Uterus (tissue), 4 donors: ENCODE data around the gene GPR146. TPM values are rescaled to one million over a fixed set of nuclear protein-coding genes. Genes with fewer than 3 reads are reported as not detected.

Experiments used
- DNase-seq, 2 donors: peaks; one replicate each; pipeline ENCODE4 v3.0.0-alpha.2; 2019 to 2020
- H3K27ac ChIP-seq, 2 donors: fragments of 200-600 bp; sonication (generic); 1 replicate in 1 of 2; 2 replicates in 1 of 2; pipeline ENCODE4 v1.5.1; 2016 to 2018
- H3K27me3 ChIP-seq, 2 donors: fragments of 200-600 bp; sonication (generic); one replicate each; pipeline ENCODE4 v1.5.1; 2018 to 2019; ENCODE audit warnings: control low read depth in 1 of 2
- H3K36me3 ChIP-seq, 2 donors: fragments of 200-600 bp; sonication (generic); one replicate each; pipeline ENCODE4 v1.5.1; 2019; ENCODE audit warnings: control low read depth in 1 of 2
- H3K4me1 ChIP-seq, 2 donors: fragments of 200-600 bp; sonication (generic); one replicate each; pipeline ENCODE4 v1.5.1; 2018 to 2019; ENCODE audit warnings: control low read depth in 1 of 2
- H3K4me3 ChIP-seq, 2 donors: fragments of 200-600 bp; sonication (generic); 1 replicate in 1 of 2; 2 replicates in 1 of 2; pipeline ENCODE4 v1.5.1; 2018 to 2019; ENCODE audit warnings: mild to moderate bottlenecking in 1 of 2
- H3K9me3 ChIP-seq, 2 donors: fragments of 200-600 bp; sonication (generic); one replicate each; pipeline ENCODE4 v1.5.1; 2019; ENCODE audit warnings: control low read depth in 1 of 2
- POLR2A ChIP-seq, 2 donors: fragments of 450-650 bp; IDR thresholded peaks; one replicate each; pipeline ENCODE4 v1.6.1; 2016; ENCODE audit warnings: antibody characterized with exemption in 2 of 2, mild to moderate bottlenecking in 1 of 2, moderate library complexity in 1 of 2
- intact Hi-C: fragments of 100-400 bp; cut with DNase I; formaldehyde crosslinking; loops from one replicate; pipeline ENCODE4 v1.15.1; 2023; ENCODE audit warnings: low total_unique reads
- total RNA-seq, 4 donors: library from RNA; depleted of rRNA in 3 of 4; stranded (reverse); fragments of >200 nt in 3 of 4; gene quantifications; one replicate each; pipeline versions ENCODE4 v1.1.0 to v1.2.4, GENCODE V29; 2014 to 2023
- TF ChIP-seq, protein P1 (sequence below), 4 experiments: fragments of 200-600 bp in 2 of 4; fragments of 450-650 bp in 2 of 4; sonication (generic) in 2 of 4; IDR thresholded peaks; one replicate each; pipeline ENCODE4 v1.5.1; 2016 to 2019; ENCODE audit warnings: antibody characterized with exemption in 4 of 4, mild to moderate bottlenecking in 2 of 4, moderate library complexity in 1 of 4
- donor health status: DM: yes; HTN: yes; CAD: no.

Gene GPR146
- total RNA-seq, 4 donors from 2014 or later: 10.0 to 110 (median 32.9) TPM

GRCh38 chr7:1004018-1004852 is 40.1 kb upstream of the GPR146 start:
- H3K27me3 ChIP-seq: no peaks in the 10 kb centered on the region
- no peak overlapping the region for H3K4me3 ChIP-seq
- DNase-seq: no peak
- H3K27ac ChIP-seq: no peak overlapping the region
- H3K36me3 ChIP-seq: no peaks in the 10 kb centered on the region
- intact Hi-C loops: no loop called here
- no peak for TF ChIP-seq POLR2A (IDR thresholded peaks at IDR 0.05)
- TF ChIP-seq, protein P1, sequence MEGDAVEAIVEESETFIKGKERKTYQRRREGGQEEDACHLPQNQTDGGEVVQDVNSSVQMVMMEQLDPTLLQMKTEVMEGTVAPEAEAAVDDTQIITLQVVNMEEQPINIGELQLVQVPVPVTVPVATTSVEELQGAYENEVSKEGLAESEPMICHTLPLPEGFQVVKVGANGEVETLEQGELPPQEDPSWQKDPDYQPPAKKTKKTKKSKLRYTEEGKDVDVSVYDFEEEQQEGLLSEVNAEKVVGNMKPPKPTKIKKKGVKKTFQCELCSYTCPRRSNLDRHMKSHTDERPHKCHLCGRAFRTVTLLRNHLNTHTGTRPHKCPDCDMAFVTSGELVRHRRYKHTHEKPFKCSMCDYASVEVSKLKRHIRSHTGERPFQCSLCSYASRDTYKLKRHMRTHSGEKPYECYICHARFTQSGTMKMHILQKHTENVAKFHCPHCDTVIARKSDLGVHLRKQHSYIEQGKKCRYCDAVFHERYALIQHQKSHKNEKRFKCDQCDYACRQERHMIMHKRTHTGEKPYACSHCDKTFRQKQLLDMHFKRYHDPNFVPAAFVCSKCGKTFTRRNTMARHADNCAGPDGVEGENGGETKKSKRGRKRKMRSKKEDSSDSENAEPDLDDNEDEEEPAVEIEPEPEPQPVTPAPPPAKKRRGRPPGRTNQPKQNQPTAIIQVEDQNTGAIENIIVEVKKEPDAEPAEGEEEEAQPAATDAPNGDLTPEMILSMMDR (IDR thresholded peaks at IDR 0.05): no peak
- H3K9me3 ChIP-seq: no peaks in the 10 kb centered on the region
- no peaks in the 10 kb centered on the region for H3K4me1 ChIP-seq

GRCh38 chr7:1005303-1005702 is 39.0 kb upstream of the GPR146 start:
- Histone ChIP-seq H3K27me3 (no peaks in the 10 kb centered on the region), H3K9me3 (no peaks in the 10 kb centered on the region), H3K4me1 (no peaks in the 10 kb centered on the region), H3K4me3 (no peak overlapping the region), H3K36me3 (no peaks in the 10 kb centered on the region), H3K27ac (no peak overlapping the region)
- intact Hi-C loops: no loop called here
- TF ChIP-seq POLR2A (IDR thresholded peaks at IDR 0.05): no peak
- TF ChIP-seq, protein P1 (IDR thresholded peaks at IDR 0.05): no peak
- DNase-seq: no peak

DNA sequence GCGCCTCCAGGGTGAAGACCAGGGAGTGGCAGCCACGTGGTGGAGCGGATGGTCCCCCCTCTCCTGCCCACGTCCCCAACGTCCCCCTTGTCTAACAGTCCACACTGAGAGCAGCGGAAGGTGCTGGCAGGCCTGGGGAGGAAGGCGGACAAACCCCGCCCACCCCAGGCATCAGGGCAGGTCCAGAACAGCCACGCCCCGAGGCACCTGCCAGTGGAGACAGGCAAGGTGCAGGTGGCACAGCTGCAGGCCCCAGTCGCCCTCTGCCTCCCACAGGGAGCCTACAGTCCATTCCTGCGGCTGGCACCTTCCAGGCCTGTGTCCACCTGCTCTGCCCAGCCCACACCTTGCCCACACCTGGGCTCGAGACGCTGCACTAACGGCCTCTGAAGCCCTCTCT is 36.4 kb upstream of the GPR146 start:
- Histone ChIP-seq H3K36me3 (no peaks in the 10 kb centered on the region), H3K27ac (no peak overlapping the region), H3K4me3 (no peak overlapping the region), H3K27me3 (no peaks in the 10 kb centered on the region), H3K4me1 (no peaks in the 10 kb centered on the region), H3K9me3 (no peaks in the 10 kb centered on the region)
- no peak for DNase-seq
- TF ChIP-seq, protein P1 (IDR thresholded peaks at IDR 0.05): no peak
- TF ChIP-seq POLR2A (IDR thresholded peaks at IDR 0.05): no peak
- intact Hi-C loops: no loop called here

- Histone ChIP-seq H3K9me3 (no peaks in the 10 kb centered on the region), H3K4me1 (no peaks in the 10 kb centered on the region), H3K27me3 (no peaks in the 10 kb centered on the region), H3K36me3 (no peaks in the 10 kb centered on the region), H3K4me3 (no peak overlapping the region), H3K27ac (no peak overlapping the region)
- intact Hi-C loops: no loop called here
- TF ChIP-seq, protein P1 (IDR thresholded peaks at IDR 0.05): no peak
- no peak for DNase-seq
Measured at GRCh38 chr7:1008733-1009363, 35.5 kb upstream of the GPR146 start.

- Histone ChIP-seq H3K27me3 (no peaks in the 10 kb centered on the region), H3K27ac (no peak overlapping the region), H3K9me3 (no peaks in the 10 kb centered on the region), H3K4me1 (no peaks in the 10 kb centered on the region), H3K4me3 (no peak overlapping the region), H3K36me3 (no peaks in the 10 kb centered on the region)
- DNase-seq: no peak
- TF ChIP-seq, protein P1 (IDR thresholded peaks at IDR 0.05): no peak
- TF ChIP-seq POLR2A (IDR thresholded peaks at IDR 0.05): no peak
- intact Hi-C loops: no loop called here
Measured at GRCh38 chr7:1009747-1010146, 34.6 kb upstream of the GPR146 start.
